A673 (cell line): ENCODE measurements around the gene BLID.

Experiments
- CTCF ChIP-seq: fragments of 300-800, 200-600 bp; sonication (generic); conservative IDR thresholded peaks from 2 replicates; pipeline ENCODE4 v1.5.1; 2017; ENCODE audit warnings: low read depth, mild to moderate bottlenecking, antibody characterized with exemption, low read length, moderate library complexity, mixed read lengths
- EZH2 ChIP-seq: fragments of 200-600 bp; sonication (generic); IDR thresholded peaks from 2 replicates; pipeline ENCODE4 v1.6.1; 2017; ENCODE audit warnings: borderline replicate concordance, low read depth, mild to moderate bottlenecking, mixed read lengths, antibody characterized with exemption, low read length; ENCODE audit not compliant: poor library complexity, severe bottlenecking

DNA sequence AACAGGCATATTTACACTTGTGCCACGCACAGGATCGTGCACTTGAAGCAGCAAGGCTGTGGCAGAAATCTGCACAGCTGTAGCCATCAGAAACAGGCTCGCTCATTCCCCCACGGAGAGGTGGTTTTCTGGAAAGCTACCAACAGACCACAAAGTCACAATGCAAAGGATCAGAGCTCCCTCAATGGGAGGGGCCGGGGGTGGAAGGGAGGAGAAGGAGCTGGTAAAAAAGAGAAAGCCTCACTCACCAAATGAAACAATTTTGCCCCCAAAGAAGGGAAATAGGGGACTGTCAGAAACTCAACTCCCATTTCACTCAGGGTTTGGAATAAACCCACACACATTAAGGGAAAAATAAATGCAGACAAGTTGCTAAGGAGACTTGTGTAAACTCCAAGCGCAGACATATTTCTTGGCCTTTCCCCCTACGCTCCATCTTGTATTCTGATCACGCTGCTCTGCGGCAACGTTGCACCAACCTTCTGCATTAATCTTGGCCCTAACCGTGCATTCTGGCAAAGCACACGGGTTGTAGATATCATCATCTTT, 43.2 kb upstream of the BLID start:
- TF ChIP-seq CTCF (no peak), EZH2 (no peak)
